Naive thymus-derived CD4-positive, alpha-beta T cell (primary cell): Measurements from ENCODE around the gene ARFGEF3. TPM values are rescaled to one million over a fixed set of nuclear protein-coding genes. Genes with fewer than 3 reads are reported as not detected.

Experiments
- ATAC-seq: fragments of 150-1000 bp; cut with Tn5 transposase; 2 replicates; pipeline ENCODE4 v1.10.0; 2021; ENCODE audit warnings: mild to moderate bottlenecking, moderate library complexity
- CTCF ChIA-PET: fragments of 350-600 bp; sonication (Branson Sonifier 250); formaldehyde crosslinking; loops from one replicate; lab custom pipeline; 2021; ENCODE audit warnings: antibody characterized with exemption; lab: Charles Lee
- POLR2A ChIA-PET: fragments of 350-600 bp; sonication (Branson Sonifier 250); formaldehyde crosslinking; loops from one replicate; lab custom pipeline; 2021; ENCODE audit warnings: antibody characterized with exemption, inconsistent platforms; lab: Charles Lee
- DNase-seq, 9 donors: peaks; one replicate each; pipeline versions ENCODE4 v3.0.0 to v3.0.0-alpha.2; 2020 to 2022; ENCODE audit warnings: mixed read lengths in 1 of 9
- H3K27ac ChIP-seq: one replicate; pipeline ENCODE4 v1.7.0; 2013; ENCODE audit warnings: mild to moderate bottlenecking, low read depth, low read length, moderate library complexity
- H3K27me3 ChIP-seq, 2 donors: one replicate each; pipeline ENCODE4 v1.7.0; 2013; ENCODE audit warnings: low read length in 2 of 2, mild to moderate bottlenecking in 2 of 2, moderate library complexity in 2 of 2; ENCODE audit not compliant: control insufficient read depth in 2 of 2, insufficient read depth in 2 of 2
- H3K36me3 ChIP-seq, 3 experiments: 1 replicate in 2 of 3; 2 replicates in 1 of 3; pipeline ENCODE4 v1.7.0; 2013; ENCODE audit warnings: low read length in 3 of 3, mild to moderate bottlenecking in 3 of 3, moderate library complexity in 1 of 3; ENCODE audit not compliant: insufficient read depth in 3 of 3, control insufficient read depth in 2 of 3
- H3K4me1 ChIP-seq, 2 donors: one replicate each; pipeline ENCODE4 v1.7.0; 2013; ENCODE audit warnings: low read length in 2 of 2, mild to moderate bottlenecking in 2 of 2, moderate library complexity in 1 of 2; ENCODE audit not compliant: control insufficient read depth in 2 of 2, insufficient read depth in 2 of 2
- H3K4me3 ChIP-seq: 2 replicates; pipeline ENCODE4 v1.7.0; 2013; ENCODE audit warnings: mild to moderate bottlenecking, low read length
- H3K9me3 ChIP-seq, 3 experiments: 1 replicate in 2 of 3; 2 replicates in 1 of 3; pipeline ENCODE4 v1.7.0; 2013; ENCODE audit warnings: low read length in 3 of 3; ENCODE audit not compliant: control insufficient read depth in 2 of 3
- H3K27ac Mint-ChIP-seq, 9 donors: one replicate each; pipeline ENCODE4 v1.8.0; 2020 to 2022; ENCODE audit warnings: mixed read lengths in 9 of 9, mild to moderate bottlenecking in 8 of 9, moderate library complexity in 5 of 9, inconsistent platforms in 2 of 9
- H3K27me3 Mint-ChIP-seq, 5 donors: one replicate each; pipeline ENCODE4 v1.8.0; 2021 to 2022; ENCODE audit warnings: mixed read lengths in 5 of 5, mild to moderate bottlenecking in 1 of 5
- H3K36me3 Mint-ChIP-seq, 5 donors: one replicate each; pipeline ENCODE4 v1.8.0; 2020 to 2022; ENCODE audit warnings: mixed read lengths in 5 of 5, mild to moderate bottlenecking in 3 of 5, inconsistent platforms in 1 of 5
- H3K4me1 Mint-ChIP-seq, 7 donors: one replicate each; pipeline ENCODE4 v1.8.0; 2020 to 2022; ENCODE audit warnings: mixed read lengths in 7 of 7, mild to moderate bottlenecking in 3 of 7, inconsistent platforms in 1 of 7
- H3K4me3 Mint-ChIP-seq, 10 donors: one replicate each; pipeline ENCODE4 v1.8.0; 2020 to 2022; ENCODE audit warnings: mild to moderate bottlenecking in 10 of 10, mixed read lengths in 10 of 10, moderate library complexity in 6 of 10, inconsistent platforms in 2 of 10
- H3K9me3 Mint-ChIP-seq, 11 donors: one replicate each; pipeline ENCODE4 v1.8.0; 2020 to 2022; ENCODE audit warnings: mixed read lengths in 11 of 11, mild to moderate bottlenecking in 4 of 11, inconsistent platforms in 1 of 11, moderate library complexity in 1 of 11
- intact Hi-C, 2 donors: fragments of 100-400 bp; cut with micrococcal nuclease; formaldehyde crosslinking; loops; one replicate each; pipeline ENCODE4 v1.15.1; 2023
- polyA plus RNA-seq, 2 donors: library from polyadenylated mRNA; unstranded; fragments of 300-500 nt; fragmentation: Illumina TruSeq; gene quantifications; one replicate each; pipeline ENCODE4 v1.2.3, GENCODE V29; 2021
- total RNA-seq, 6 experiments: library from RNA in 5 of 6; stranded (reverse) in 5 of 6; gene quantifications; 1 replicate in 5 of 6; 2 replicates in 1 of 6; pipeline ENCODE4 v1.2.3 and lab custom pipeline; 2021 to 2026

Gene ARFGEF3
- total and polyA plus RNA-seq, 7 experiments from 2014 or later, result 0.02 to 0.15 (median 0.03) TPM; not detected in 4

DNA sequence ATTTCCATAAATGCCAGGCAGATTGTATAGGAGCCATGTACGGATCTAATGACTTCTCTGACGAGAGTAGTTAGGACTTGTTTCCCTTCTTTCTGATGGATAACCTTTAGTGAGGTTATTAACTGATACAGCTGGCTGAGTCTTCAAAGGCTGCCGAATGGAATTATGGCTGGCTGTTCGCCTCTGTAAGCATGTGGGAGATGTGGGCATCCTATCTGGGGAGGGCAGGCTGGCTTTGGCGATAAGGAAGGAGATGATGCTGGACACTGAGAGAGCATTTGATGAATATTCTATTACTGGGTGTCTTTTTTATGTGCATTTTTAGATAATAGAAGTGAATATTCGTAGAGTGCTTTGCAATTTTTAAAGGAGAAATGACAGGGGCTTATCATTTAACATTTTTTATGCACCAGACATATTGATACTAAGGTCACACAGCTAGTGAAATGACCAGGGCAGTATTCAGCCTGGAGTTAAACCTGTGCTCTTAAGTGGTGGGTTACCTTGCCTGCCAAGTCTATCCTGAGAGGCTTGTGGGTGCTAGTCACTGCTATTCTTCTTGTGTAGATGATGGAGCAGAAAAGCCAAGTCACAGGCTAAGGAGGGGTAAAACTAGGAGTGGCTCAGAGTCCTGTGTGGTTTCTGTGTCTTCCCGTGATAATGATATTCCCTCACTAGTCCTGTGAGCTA, 53.5 kb downstream of the ARFGEF3 start:
- ATAC-seq (no peak), DNase-seq (no peak)
- Mint-ChIP-seq H3K36me3 (no peaks in the 10 kb centered on the region), H3K27ac (no peak overlapping the region), H3K4me3 (no peak overlapping the region), H3K27me3 (peaks cover 15 to 46% (median 28%) of the 10 kb centered on the region in 5 donors), H3K9me3 (peaks cover 0 to 4% (median 0%) of the 10 kb centered on the region in 11 donors), H3K4me1 (no peaks in the 10 kb centered on the region)
- intact Hi-C loops, result no loop called here
- Histone ChIP-seq H3K36me3 (no peaks in the 10 kb centered on the region), H3K9me3 (no peaks in the 10 kb centered on the region), H3K27ac (no peak overlapping the region), H3K4me3 (no peak overlapping the region), H3K27me3 (no peaks in the 10 kb centered on the region), H3K4me1 (no peaks in the 10 kb centered on the region)
- CTCF ChIA-PET, result no interaction called here
- POLR2A ChIA-PET, result no interaction called here

DNA sequence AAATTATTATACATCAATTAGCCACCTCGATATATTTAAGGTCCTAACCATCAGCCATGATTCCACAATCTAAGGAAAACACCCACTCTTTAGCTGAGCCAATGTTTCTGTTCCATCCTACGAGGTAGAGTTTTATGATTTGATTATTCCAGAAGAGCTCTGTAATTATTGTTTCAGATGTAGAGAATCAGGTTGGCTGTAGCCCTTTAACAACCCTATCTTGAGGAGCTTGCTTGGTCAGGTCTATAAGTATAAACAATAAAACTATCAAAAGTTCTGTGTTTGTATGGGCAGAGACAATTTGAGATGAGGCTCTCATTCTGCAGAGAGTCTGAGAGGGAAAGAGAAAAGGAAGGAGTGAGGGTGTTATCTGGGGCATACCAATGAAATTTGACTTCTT, 56.7 kb downstream of the ARFGEF3 start, which contains the start of gene PBOV1:
TSS of gene PBOV1 (minus strand) at position 43 of the 400 bp plus-strand sequence. CDS start 96 bp downstream, outside the sequence.
- Histone ChIP-seq H3K27ac (no peak within 1 kb of the TSS), H3K36me3 (no peaks in the 10 kb centered on the region), H3K27me3 (no peaks in the 10 kb centered on the region), H3K4me1 (no peaks in the 10 kb centered on the region), H3K9me3 (no peaks in the 10 kb centered on the region), H3K4me3 (no peak within 1 kb of the TSS)
- H3K9me3 Mint-ChIP-seq, result peaks cover 0 to 3% (median 0%) of the 10 kb centered on the region in 11 donors
- intact Hi-C loops, result no loop called here
- no peak within 1 kb of the TSS for H3K27ac Mint-ChIP-seq
- ATAC-seq, result no peak
- peaks cover 26 to 45% (median 33%) of the 10 kb centered on the region in 5 donors for H3K27me3 Mint-ChIP-seq
- CTCF ChIA-PET, result interaction anchor here (0.6 kb wide), 1 partner anchor 156 kb away, joined by 3 read pairs; no protein-coding TSS in a partner anchor
- no peak within 1 kb of the TSS for H3K4me3 Mint-ChIP-seq
- no peaks in the 10 kb centered on the region for H3K36me3 Mint-ChIP-seq
- H3K4me1 Mint-ChIP-seq, result no peaks in the 10 kb centered on the region
- POLR2A ChIA-PET, result no interaction called here
- no peak for DNase-seq

DNA sequence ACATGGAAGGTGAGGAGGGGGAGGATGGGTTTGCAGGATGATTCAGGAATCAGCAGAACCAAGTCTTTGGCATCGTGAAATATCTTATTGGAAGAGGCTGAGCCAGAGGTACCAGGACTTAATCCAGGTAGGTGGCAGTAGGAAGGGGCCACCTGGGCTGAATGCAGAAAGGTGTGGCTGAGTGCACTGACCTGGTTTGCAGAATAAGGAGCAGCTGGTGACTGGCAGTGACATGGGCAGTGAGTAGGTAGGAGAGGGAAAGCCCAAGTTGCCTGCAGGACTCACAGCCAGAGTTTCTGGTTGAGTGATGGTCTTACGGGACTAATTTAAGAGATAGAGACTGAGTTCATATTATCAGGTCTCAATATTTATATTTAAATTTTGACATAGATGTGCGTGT, 57.7 kb downstream of the ARFGEF3 start:
- Mint-ChIP-seq H3K4me3 (no peak overlapping the region), H3K36me3 (no peaks in the 10 kb centered on the region), H3K27me3 (peaks cover 24 to 45% (median 35%) of the 10 kb centered on the region in 5 donors), H3K4me1 (no peaks in the 10 kb centered on the region), H3K9me3 (peaks cover 0 to 3% (median 0%) of the 10 kb centered on the region in 11 donors), H3K27ac (no peak overlapping the region)
- no peak for DNase-seq
- CTCF ChIA-PET, result no interaction called here
- Histone ChIP-seq H3K36me3 (no peaks in the 10 kb centered on the region), H3K4me3 (no peak overlapping the region), H3K4me1 (no peaks in the 10 kb centered on the region), H3K9me3 (no peaks in the 10 kb centered on the region), H3K27ac (no peak overlapping the region), H3K27me3 (no peaks in the 10 kb centered on the region)
- intact Hi-C loops, result no loop called here
- POLR2A ChIA-PET, result no interaction called here
- ATAC-seq, result no peak

DNA sequence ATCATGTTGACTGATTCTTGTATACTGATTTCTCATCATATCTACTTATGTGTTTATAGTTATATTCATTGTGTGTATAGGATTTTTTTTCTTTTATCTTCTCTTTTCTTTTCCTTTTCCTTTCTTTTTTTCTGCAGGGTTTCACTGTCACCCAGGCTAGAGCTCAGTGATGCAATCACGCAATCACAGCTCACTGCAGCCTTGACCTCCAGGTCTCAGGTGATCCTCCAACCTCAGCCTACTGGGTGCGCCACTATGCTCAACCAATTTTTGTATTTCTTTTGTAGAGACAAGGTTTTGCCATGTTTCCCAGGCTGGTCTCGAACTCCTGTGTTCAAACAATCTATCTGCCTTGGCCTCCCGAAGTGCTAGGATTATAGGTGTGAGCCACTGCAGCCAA, 58.2 kb downstream of the ARFGEF3 start:
- Histone ChIP-seq H3K27me3 (no peaks in the 10 kb centered on the region), H3K4me1 (no peaks in the 10 kb centered on the region), H3K4me3 (no peak overlapping the region), H3K27ac (no peak overlapping the region), H3K9me3 (no peaks in the 10 kb centered on the region), H3K36me3 (no peaks in the 10 kb centered on the region)
- peaks cover 21 to 46% (median 35%) of the 10 kb centered on the region in 5 donors for H3K27me3 Mint-ChIP-seq
- H3K36me3 Mint-ChIP-seq, result no peaks in the 10 kb centered on the region
- H3K4me3 Mint-ChIP-seq, result no peak overlapping the region
- ChIA-PET POLR2A (no interaction called here), CTCF (no interaction called here)
- no peak for ATAC-seq
- no peaks in the 10 kb centered on the region for H3K4me1 Mint-ChIP-seq
- intact Hi-C loops, result no loop called here
- H3K9me3 Mint-ChIP-seq, result peaks cover 0 to 3% (median 0%) of the 10 kb centered on the region in 11 donors
- no peak for DNase-seq
- H3K27ac Mint-ChIP-seq, result no peak overlapping the region

DNA sequence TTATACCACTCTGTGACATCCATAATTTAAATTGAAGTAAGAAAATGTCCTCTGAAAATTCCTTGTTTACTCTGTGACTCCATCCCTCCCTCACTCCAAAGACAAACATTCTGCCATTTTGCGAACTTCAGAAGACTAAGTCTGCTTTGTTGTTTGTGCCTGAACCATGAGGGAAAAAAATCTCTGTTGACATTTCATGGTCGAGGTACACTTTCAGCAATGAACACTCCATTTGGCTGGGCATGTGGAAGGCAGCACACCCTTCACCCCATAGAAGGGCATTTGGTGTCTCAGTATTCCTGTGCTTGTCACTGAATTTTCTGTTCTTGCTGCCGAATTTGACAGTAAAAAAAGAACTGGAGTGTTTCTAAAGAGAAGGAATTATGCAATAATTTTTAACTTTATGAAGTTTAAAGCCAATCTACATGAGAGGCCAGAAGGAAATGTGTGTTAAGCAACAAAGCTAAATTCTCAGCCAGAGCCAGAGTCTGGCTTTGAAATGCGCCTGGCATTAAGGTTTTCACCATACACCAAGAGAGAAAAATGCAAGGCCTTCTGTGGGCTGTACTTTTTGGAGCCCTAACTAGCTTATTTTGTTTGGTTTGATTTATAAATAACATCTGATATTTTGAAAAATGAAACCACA, 61.3 kb downstream of the ARFGEF3 start:
- Mint-ChIP-seq H3K27ac (no peak overlapping the region), H3K36me3 (no peaks in the 10 kb centered on the region), H3K4me3 (no peak overlapping the region), H3K4me1 (no peaks in the 10 kb centered on the region), H3K9me3 (peaks cover 0 to 2% (median 0%) of the 10 kb centered on the region in 11 donors), H3K27me3 (peaks cover 15 to 41% (median 35%) of the 10 kb centered on the region in 5 donors)
- no peaks in the 10 kb centered on the region for H3K4me1 ChIP-seq
- no peaks in the 10 kb centered on the region for H3K9me3 ChIP-seq
- no peaks in the 10 kb centered on the region for H3K27me3 ChIP-seq
- intact Hi-C loops, result no loop called here
- DNase-seq (no peak), ATAC-seq (no peak)
- no peak overlapping the region for H3K4me3 ChIP-seq
- no peak overlapping the region for H3K27ac ChIP-seq
- POLR2A ChIA-PET, result no interaction called here
- CTCF ChIA-PET, result no interaction called here
- H3K36me3 ChIP-seq, result no peaks in the 10 kb centered on the region

DNA sequence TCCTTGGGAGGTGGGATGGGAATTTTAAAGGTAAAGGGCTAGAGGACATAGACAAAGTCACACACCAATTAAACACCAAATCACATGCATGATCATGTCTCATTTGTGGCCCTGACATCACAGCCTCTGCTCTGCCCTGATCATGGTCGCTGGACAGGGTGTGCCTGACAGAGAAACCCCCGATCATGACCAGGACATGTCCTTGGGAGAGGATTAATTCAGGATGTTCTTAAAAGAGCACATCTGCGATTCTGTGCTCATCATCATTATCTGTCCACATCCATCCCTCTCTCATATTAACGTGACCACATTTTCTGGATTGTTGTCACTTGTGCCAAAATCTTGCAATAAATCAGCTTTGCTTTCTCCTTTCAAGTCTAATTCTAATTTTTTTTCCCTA, 64.2 kb downstream of the ARFGEF3 start:
- no peak for ATAC-seq
- no peak overlapping the region for H3K27ac ChIP-seq
- CTCF ChIA-PET, result no interaction called here

More for the DNA sequence above, 64.2 kb downstream of the ARFGEF3 start:
- intact Hi-C loops, result no loop called here
- Mint-ChIP-seq H3K27ac (no peak overlapping the region), H3K4me1 (no peaks in the 10 kb centered on the region), H3K4me3 (no peak overlapping the region), H3K36me3 (no peaks in the 10 kb centered on the region), H3K9me3 (peaks cover 0 to 2% (median 0%) of the 10 kb centered on the region in 11 donors), H3K27me3 (peaks cover 11 to 43% (median 20%) of the 10 kb centered on the region in 5 donors)
- H3K4me1 ChIP-seq, result no peaks in the 10 kb centered on the region
- no peaks in the 10 kb centered on the region for H3K27me3 ChIP-seq
- no peak for DNase-seq
- H3K9me3 ChIP-seq, result no peaks in the 10 kb centered on the region
- POLR2A ChIA-PET, result no interaction called here
- no peak overlapping the region for H3K4me3 ChIP-seq
- H3K36me3 ChIP-seq, result no peaks in the 10 kb centered on the region
